ENCODE results near the gene SLC25A34.

SLC25A34 gene

DNA sequence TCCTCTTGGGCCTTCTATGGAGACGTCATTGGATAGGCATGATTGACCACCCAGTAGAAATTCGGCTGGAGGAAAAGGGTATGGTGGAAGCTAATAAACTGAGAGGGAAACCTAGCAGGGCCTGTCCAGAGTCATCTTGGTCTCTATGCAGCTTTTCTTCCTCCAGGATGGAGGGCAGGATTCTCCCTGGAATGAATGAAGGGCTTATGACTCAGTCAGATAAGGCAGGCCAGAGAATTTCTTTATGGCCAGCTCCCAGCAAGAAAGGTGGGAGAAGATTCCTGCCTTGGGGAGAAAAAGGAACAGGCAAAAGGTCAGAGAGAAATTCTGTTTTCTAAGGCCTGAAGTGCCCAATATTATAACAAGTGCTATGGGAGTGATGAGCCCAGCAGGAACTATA lies 39.6 kb downstream of the SLC25A34 start:
- DNase-seq (ENCODE audit: low read depth), result no peak

GRCh38 chr1:15777909-15778707 lies 42.0 kb downstream of the SLC25A34 start:
- DNase-seq (ENCODE audit: low read depth), result no peak

DNA sequence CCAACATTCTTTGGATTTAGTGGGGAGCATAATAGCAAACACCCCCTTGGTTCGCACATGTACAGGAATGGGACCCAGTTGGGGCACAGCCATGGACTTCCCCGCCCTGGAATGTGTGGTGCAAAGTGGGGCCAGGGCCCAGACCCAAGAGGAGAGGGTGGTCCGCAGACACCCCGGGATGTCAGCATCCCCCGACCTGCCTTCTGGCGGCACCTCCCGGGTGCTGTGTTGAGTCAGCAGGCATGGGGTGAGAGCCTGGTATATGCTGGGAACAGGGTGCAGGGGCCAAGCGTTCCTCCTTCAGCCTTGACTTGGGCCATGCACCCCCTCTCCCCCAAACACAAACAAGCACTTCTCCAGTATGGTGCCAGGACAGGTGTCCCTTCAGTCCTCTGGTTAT lies 49.6 kb downstream of the SLC25A34 start:
- DNase-seq (ENCODE audit: low read depth), result no peak

DNA sequence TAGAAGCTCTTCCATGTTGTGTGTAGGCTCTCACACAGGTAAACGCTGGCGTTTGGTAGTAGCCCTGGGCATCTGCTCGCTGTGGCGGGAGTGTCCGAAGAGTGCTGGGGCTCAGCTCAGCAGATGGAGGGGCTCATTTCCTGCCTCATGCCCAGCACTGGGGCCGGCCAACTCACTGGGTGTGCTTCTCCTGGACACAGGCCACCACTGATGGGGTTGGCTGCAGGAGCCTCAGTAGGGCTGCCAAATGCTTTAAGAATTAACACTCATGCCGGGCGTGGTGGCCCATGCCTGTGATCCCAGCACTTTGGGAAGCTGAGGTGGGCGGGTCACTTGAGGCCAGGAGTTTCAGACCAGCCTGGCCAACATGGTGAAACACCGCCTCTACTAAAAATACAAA lies 50.5 kb downstream of the SLC25A34 start:
- DNase-seq (ENCODE audit: low read depth), result no peak

DNA sequence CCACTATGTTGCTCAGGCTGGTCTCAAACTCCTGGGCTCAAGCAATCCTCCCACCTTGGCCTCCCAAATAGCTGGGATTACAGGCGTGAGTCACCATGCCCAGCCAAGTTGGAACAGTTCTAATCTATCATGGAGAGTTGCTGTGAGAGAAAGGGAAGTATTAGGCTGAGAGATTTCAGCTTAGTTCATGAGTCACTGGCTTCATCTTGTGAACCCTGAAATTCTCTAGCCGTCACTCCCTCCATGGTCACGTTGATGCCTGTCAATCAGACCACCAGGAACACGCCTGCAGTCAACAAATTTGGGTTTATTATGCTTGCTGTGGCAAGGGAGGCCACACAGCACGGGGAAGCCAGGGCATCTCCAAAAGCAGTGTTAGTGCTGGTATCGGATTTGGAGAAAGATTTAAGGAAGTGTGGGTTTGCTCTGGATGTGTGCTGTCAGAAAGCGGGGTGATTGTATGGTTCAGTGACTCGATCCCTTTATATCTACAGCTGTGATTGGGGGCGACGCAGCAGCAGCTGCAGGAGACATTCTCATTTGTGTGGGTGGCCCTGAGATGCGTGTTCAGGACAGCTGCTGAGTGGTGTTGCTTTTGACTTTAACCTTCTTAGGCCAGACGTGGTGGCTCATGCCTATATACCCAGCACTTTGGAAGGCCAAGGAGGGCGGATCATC lies 52.7 kb downstream of the SLC25A34 start:
- DNase-seq (ENCODE audit: low read depth), result peak; percentile 80

All from ELR (cell line).